Skeletal muscle tissue (tissue), 4 donors: ENCODE results near the gene SUPT20HL2. TPM values are rescaled to one million over a fixed set of nuclear protein-coding genes. Genes with fewer than 3 reads are reported as not detected.
"Not testable (repeated sequence)": the region's sequence is repeated elsewhere in the genome, so short reads cannot be mapped to it uniquely, and the experiment has no call there.

ENCODE experiments used
- H3K27ac ChIP-seq: one replicate; pipeline ENCODE4 v1.7.0; 2013; ENCODE audit warnings: mild to moderate bottlenecking, low read depth, low read length, inconsistent platforms
- H3K27me3 ChIP-seq, 3 donors: one replicate each; pipeline ENCODE4 v1.7.0; 2013; ENCODE audit warnings: low read length in 3 of 3; ENCODE audit not compliant: control insufficient read depth in 3 of 3, insufficient read depth in 3 of 3
- H3K36me3 ChIP-seq, 3 donors: one replicate each; pipeline ENCODE4 v1.7.0; 2013; ENCODE audit warnings: low read length in 3 of 3; ENCODE audit not compliant: control insufficient read depth in 3 of 3, insufficient read depth in 3 of 3
- H3K4me1 ChIP-seq, 3 donors: one replicate each; pipeline ENCODE4 v1.7.0; 2013; ENCODE audit warnings: low read length in 3 of 3, mild to moderate bottlenecking in 3 of 3; ENCODE audit not compliant: control insufficient read depth in 3 of 3, insufficient read depth in 3 of 3
- H3K4me3 ChIP-seq, 3 donors: one replicate each; pipeline ENCODE4 v1.7.0; 2013; ENCODE audit warnings: low read length in 3 of 3
- H3K9ac ChIP-seq, 3 donors: one replicate each; pipeline ENCODE4 v1.7.0; 2013; ENCODE audit warnings: low read length in 3 of 3, mild to moderate bottlenecking in 3 of 3, moderate library complexity in 2 of 3, low read depth in 1 of 3
- H3K9me3 ChIP-seq, 3 donors: one replicate each; pipeline ENCODE4 v1.7.0; 2013; ENCODE audit warnings: low read length in 3 of 3; ENCODE audit not compliant: control insufficient read depth in 3 of 3
- total RNA-seq: library from RNA; depleted of rRNA; stranded (reverse); fragments of >200 nt; gene quantifications from one replicate; pipeline ENCODE4 v1.2.3, GENCODE V29; 2014
- donor health status: Osteomylitis.

SUPT20HL2 gene
- total RNA-seq, 1 donor from 2014 or later = not detected

- not testable (repeated sequence) for H3K27ac ChIP-seq, H3K4me1 ChIP-seq, H3K4me3 ChIP-seq, H3K36me3 ChIP-seq, H3K9me3 ChIP-seq, H3K9ac ChIP-seq, H3K27me3 ChIP-seq
Observed at GRCh38 chrX:24311507-24312248, 2.2 kb downstream of the SUPT20HL2 start.

GRCh38 chrX:24310916-24311315 is 3.0 kb downstream of the SUPT20HL2 start:
- not testable (repeated sequence) for H3K36me3 ChIP-seq, H3K9me3 ChIP-seq, H3K4me3 ChIP-seq, H3K4me1 ChIP-seq, H3K9ac ChIP-seq, H3K27me3 ChIP-seq, H3K27ac ChIP-seq

- not testable (repeated sequence) for H3K4me3 ChIP-seq, H3K27ac ChIP-seq, H3K27me3 ChIP-seq, H3K36me3 ChIP-seq, H3K4me1 ChIP-seq, H3K9me3 ChIP-seq, H3K9ac ChIP-seq
Observed at GRCh38 chrX:24309580-24310374, 4.1 kb downstream of the SUPT20HL2 start.

- not testable (repeated sequence) for H3K4me3 ChIP-seq, H3K9me3 ChIP-seq, H3K27me3 ChIP-seq, H3K36me3 ChIP-seq, H3K27ac ChIP-seq, H3K4me1 ChIP-seq, H3K9ac ChIP-seq
Observed at GRCh38 chrX:24308803-24309202, 5.1 kb downstream of the SUPT20HL2 start.

- H3K36me3 ChIP-seq = no peaks in the 10 kb centered on the region
- H3K9me3 ChIP-seq = no peaks in the 10 kb centered on the region
- no peak overlapping the region for H3K27ac ChIP-seq
- no peak overlapping the region for H3K4me3 ChIP-seq
- H3K27me3 ChIP-seq = no peaks in the 10 kb centered on the region
- no peak overlapping the region for H3K9ac ChIP-seq
- H3K4me1 ChIP-seq = no peaks in the 10 kb centered on the region
Observed at GRCh38 chrX:24306440-24306839, 7.4 kb downstream of the SUPT20HL2 start.

GRCh38 chrX:24305905-24306304 is 8.0 kb downstream of the SUPT20HL2 start:
- Histone ChIP-seq H3K27ac (no peak overlapping the region), H3K9ac (no peak overlapping the region), H3K9me3 (no peaks in the 10 kb centered on the region), H3K4me1 (no peaks in the 10 kb centered on the region), H3K36me3 (no peaks in the 10 kb centered on the region), H3K27me3 (no peaks in the 10 kb centered on the region), H3K4me3 (no peak overlapping the region)

GRCh38 chrX:24301806-24302205 is 12.1 kb downstream of the SUPT20HL2 start:
- no peak overlapping the region for H3K9ac ChIP-seq

GRCh38 chrX:24301060-24301459 is 12.8 kb downstream of the SUPT20HL2 start:
- no peaks in the 10 kb centered on the region for H3K4me1 ChIP-seq
- no peak overlapping the region for H3K27ac ChIP-seq
- H3K9me3 ChIP-seq = no peaks in the 10 kb centered on the region
- H3K36me3 ChIP-seq = no peaks in the 10 kb centered on the region
- H3K9ac ChIP-seq = no peak overlapping the region
- no peak overlapping the region for H3K4me3 ChIP-seq
- no peaks in the 10 kb centered on the region for H3K27me3 ChIP-seq

More at GRCh38 chrX:24301806-24302205, 12.1 kb downstream of the SUPT20HL2 start:
- H3K27ac ChIP-seq = no peak overlapping the region
- no peak overlapping the region for H3K4me3 ChIP-seq
- H3K4me1 ChIP-seq = no peaks in the 10 kb centered on the region
- H3K27me3 ChIP-seq = no peaks in the 10 kb centered on the region
- no peaks in the 10 kb centered on the region for H3K36me3 ChIP-seq
- H3K9me3 ChIP-seq = no peaks in the 10 kb centered on the region

- H3K9ac ChIP-seq = no peak overlapping the region
Observed at GRCh38 chrX:24298191-24298590, 15.7 kb downstream of the SUPT20HL2 start.

GRCh38 chrX:24294619-24295018 is 19.2 kb downstream of the SUPT20HL2 start:
- Histone ChIP-seq H3K4me3 (no peak overlapping the region), H3K36me3 (no peaks in the 10 kb centered on the region)

More at GRCh38 chrX:24298191-24298590, 15.7 kb downstream of the SUPT20HL2 start:
- Histone ChIP-seq H3K4me1 (no peaks in the 10 kb centered on the region), H3K4me3 (no peak overlapping the region), H3K27me3 (no peaks in the 10 kb centered on the region), H3K9me3 (no peaks in the 10 kb centered on the region), H3K36me3 (no peaks in the 10 kb centered on the region), H3K27ac (no peak overlapping the region)

More at GRCh38 chrX:24294619-24295018, 19.2 kb downstream of the SUPT20HL2 start:
- no peak overlapping the region for H3K27ac ChIP-seq
- no peaks in the 10 kb centered on the region for H3K4me1 ChIP-seq
- no peaks in the 10 kb centered on the region for H3K9me3 ChIP-seq
- no peak overlapping the region for H3K9ac ChIP-seq
- no peaks in the 10 kb centered on the region for H3K27me3 ChIP-seq
